HG03442 (cell line): ENCODE results near the gene HADH.

Experiments used
- ATAC-seq: cut with Tn5 transposase; IDR thresholded peaks from one replicate; pipeline ENCODE4 v1.9.1; 2021; ENCODE audit warnings: mild to moderate bottlenecking, moderate library complexity; ENCODE audit not compliant: unreplicated experiment

Gene HADH

DNA sequence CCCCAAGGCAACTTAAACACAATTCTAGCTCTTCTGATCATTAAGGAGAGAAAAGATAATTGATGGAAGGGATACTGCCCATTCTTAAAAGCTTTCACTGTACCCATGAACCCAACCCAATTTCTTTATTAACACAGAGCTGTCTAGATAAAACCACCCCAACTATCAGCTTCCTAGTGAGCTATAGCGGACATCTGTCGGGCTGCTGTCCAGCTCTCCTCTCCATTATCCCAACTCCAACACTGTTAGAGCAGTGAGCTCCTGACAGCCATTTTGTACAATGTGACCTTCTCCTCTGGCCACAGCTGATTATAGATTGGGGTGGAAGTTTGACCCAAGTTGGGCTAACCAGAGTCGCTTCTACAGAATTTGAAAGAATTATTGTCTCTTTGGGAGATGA is 66.1 kb downstream of the HADH start:
- no peak for ATAC-seq

DNA sequence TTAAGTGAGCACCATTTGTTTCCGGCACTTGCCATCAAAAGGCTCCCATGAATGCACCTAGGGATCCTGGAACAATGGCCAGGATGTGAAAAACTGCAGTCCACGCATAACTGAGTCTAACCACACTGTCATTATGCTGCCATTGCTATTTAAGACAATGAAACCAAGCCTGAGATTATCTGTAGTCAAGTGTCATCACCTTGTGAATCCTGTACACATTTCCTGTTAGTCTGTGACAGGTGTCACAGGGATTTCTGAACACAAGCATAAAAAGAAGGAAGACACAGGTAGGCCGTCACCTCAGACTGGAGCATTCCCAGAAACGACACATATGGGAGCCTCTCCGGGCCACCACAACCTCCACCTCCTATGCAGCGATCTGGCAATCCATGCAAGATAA is 66.7 kb downstream of the HADH start:
- ATAC-seq = no peak

DNA sequence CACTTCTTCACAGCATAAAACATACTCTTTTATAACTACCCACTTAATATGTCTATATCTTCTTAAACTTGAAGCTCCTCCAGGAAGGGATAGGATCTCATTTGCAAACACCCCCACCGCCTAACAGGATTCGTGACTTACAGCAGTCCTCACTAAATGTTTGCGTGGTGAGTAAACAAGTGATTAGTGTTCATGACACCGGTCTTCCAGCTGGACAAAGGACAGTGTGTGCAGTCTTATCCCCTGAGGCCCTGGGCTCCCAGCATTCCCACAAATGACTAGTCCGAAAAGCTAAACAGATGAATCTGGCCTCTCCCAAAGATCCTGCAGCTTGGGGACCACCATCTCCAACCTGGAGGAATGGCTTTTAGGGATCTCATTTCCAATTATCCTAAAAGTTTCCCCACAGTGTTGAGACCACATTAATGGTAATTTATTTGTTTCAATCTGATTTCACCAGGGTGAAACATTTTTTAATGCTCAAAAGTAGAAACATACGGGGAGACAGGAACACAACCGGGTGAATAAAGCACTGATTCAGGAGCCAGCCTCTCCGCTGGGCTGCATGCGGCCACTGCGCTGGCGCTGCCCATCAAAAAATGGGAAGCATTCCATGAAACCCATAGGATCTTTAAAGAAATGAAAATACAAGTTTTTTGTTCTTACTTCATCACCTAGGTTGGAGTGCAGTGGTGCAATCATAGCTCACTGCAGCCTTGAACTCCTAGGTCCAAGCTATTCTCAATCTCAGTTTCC is 69.2 kb downstream of the HADH start:
- no peak for ATAC-seq

DNA sequence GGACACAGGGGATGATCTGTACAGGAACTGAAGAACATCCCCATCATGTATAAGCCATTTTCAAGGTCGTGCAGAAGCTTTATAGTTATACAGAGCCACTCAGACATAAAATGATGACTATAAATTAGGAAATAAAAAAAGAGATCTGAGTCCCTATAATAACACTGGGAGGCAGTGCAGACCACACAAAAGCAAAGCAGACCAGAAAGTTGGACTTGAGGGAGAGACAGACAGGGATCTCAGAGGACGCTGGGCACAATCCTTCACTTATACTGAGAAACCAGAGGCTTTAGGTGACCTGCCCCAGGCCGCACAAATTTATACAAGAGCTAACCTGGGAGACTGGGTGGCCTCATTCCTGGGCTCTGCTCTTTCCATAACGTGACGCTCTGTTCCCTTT is 70.5 kb downstream of the HADH start:
- no peak for ATAC-seq

DNA sequence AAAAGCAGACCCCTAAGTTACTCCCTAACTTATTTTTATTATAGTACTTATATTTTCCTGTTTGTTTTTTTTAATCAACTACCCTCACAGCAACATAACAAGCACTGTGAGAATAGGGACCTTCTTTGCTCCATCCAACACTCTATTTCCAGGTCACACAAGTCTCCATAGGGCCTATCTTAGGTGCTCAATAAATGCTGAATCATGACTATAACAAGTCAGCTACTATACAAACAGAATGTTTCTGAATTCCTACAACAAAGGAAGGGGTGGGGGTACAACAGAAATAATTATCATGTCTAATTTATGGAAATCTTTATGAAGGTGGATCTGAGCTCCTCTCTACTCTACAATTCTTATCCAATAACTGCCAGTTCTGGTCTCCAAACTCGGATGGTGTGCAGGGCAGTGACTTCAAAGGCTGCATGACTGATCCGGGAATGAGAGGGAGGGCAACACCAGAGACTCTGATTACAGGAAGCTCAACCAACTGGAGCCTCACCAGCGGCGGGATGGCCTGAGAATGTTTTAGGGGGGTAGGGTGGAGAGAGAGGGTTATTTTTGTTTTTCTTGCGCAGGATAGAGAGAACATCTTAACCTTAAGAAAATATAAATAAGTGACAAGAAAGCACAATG is 71.1 kb downstream of the HADH start:
- ATAC-seq = no peak

DNA sequence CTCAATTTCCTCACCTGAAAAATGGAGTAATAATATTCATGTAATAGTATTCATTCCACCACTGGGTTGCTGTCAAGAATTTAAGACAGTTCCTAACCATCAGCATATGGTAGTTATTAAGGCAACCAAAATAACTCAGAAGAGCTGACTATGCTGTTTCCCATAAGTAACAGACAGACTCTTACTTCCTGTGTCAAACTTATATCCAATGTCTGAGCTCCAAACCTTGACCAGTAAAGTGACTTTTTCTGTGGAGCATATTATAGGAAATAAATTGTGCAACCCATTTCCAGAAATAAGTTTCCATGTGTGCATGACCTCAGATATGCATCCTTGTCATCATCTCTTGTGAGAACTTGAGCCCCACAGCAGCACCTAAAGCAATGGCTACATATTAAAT is 78.8 kb downstream of the HADH start:
- ATAC-seq = no peak

DNA sequence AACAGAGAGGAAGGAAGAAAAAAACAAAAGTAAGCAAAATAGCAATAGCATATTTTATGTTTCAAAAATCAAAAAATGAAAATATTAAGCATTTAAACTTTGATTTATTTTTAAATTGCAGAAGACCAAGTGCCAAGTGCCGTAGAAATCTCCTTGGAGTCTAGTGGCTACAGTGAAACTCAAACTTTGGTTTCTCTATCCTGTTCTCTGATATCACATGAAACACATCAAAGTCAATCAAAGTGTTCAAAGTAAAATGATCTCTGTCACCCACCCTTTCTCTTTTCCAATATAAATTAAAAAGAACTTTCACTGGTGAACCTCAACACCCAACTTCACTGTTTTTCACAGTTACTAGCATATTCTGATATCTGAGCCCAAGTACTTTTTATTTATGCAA is 81.1 kb downstream of the HADH start:
- no peak for ATAC-seq

DNA sequence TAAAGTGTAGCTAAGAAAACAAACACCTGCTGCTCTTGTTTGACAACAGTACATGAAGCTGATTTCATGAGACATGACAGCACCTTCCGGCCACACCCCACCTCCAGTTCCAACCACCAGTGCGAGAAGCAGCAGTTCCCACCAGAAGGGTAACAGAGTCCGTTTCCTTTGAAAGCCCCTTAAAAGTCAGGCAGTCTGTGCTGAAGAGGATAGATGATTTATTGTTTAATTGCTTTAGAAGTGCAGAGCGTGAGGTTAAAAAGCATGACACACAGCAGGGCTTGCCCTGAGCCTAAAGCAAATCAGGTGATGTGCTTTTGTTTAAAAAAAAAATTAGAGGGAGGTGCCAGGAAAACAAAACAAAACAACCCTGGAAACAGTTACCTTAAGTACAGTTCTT is 82.6 kb downstream of the HADH start:
- peak; percentile 46 for ATAC-seq

DNA sequence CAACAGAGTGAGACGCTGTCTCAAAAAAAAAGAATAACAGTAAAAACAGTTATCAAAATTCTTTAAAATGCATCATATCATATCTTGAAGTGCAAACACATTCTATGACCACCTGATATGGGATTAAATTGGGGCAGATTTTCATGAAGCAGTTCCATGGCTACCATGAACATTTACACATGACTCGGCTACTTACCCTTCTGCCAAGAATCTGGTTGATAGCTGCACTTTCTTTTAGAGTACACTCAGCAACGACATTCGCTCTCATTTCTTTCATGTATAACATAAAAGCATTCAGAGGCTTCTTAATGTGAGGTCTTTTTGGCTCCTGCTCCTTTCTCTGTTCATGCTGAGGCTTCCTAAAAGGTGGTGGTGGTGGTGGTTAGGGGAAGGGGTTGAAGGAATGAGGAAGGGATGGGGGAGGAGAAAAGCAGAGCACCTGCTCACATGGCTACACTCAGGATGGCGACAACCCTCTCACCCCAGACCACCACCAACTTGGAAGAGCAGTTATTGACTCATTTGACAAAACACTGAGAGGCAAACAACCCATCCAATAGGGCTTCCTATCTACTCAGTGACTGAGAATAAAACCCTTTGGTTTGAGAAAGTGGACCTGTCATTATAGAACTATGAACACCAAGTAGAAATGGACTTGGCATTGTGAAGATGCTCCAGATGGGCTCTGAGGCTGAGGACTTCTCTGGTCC is 88.5 kb downstream of the HADH start:
- ATAC-seq = no peak

DNA sequence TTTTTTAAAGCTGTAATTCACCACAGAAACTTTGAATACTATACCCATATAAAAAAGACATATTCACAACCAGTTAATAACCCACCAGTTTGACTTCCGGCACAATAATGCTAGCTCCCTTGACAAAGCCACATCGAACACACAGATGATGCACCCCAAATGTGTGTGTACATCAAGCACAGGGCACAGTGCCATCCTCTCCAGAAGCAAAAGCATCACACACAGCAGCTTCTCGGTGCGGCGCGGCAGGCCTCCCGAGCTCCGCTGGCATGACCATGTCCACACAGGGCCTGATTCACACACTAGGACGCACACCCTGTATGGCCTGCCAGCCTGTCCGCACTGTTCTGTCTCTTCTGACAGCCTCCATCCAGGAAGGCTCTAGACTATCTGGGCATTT is 91.1 kb downstream of the HADH start:
- ATAC-seq = no peak

DNA sequence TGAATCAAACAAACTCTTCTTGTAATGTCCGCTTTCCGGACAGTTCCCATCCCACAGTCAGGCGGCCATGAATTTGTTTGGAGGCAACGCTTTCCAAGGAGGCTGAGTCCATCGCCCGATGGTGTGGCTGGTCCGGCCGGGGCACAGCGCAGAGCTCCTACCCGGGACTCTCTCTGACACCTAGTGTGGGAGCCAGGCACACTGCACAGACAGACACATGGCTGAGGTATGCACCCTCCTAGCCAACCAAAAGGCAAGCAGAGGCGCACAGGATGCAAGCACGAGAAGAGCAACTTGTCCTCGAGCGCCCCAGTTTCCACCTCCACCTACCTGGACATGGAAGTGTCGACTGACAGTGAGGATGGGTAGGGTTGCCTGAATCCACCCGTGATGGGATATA is 91.6 kb downstream of the HADH start:
- no peak for ATAC-seq
